Fibroblast of skin of right biceps (primary cell): Measurements from ENCODE around the gene STKLD1.
A peak's percentile ranks its signal among the peaks of the same experiment; 100 is the strongest.
"Not testable (repeated sequence)": the region's sequence is repeated elsewhere in the genome, so short reads cannot be mapped to it uniquely, and the experiment has no call there.

ENCODE experiments used
- DNase-seq: peaks from one replicate; pipeline ENCODE4 v3.0.0-alpha.2; 2013

The STKLD1 gene

DNA sequence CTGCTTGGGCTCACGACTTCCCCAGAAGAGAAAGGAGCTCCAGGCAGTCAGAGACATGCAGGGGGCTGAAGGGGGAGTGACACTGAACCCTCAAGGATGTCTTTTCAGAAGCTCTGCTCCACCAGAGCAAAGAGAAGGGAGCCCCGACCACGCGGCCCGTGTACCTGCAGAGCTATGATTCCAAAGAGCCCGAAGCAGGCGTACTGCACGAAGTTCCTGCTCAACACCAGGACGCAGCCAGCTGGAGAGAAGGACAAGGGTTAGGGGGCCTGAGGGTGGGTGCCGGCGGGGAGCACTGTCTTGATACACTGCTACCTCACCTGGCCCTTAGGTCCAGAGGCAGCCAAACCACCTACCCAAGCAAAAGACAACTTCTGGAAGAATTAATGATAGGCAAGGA, 9.7 kb upstream of the STKLD1 start:
- no peak for DNase-seq

DNA sequence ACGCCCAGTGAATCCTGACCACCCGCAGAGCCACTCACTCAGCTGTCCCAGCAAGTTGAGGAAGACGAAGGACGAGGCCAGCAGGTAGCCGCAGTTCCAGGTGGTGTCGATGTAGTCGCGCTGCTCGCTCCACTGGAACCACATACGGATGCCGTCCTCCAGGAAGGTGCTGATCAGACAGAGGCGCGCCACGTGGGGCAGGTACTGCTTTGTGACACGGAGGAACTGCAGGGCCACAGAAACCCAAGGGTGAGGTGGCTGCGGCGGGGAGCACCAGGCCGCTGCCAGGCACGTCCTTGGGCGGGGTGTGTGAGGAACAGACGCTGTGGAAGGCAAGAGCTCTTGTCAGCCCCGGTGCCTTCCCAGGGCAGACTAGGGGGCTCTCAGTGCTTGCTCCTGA, 8.9 kb upstream of the STKLD1 start:
- no peak for DNase-seq

DNA sequence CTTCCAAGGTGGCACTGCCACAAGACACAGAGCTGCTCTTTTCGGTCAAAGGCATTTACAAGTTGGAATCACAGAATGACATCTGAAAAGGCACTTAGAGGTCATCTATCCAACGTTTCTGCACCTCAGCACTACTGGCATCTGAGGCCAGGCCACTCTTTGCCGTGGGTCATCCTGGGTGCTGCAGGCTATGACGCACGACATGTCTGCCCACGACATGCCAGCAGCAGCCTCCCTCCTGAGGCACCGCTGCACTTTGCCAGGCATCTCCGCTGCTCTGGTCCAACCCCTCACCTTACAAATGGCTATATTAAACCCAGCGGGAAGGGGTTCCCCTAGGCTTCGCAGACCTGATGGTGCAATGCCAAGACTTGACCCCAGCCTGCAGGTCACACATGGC, 8.4 kb upstream of the STKLD1 start:
- no peak for DNase-seq

DNA sequence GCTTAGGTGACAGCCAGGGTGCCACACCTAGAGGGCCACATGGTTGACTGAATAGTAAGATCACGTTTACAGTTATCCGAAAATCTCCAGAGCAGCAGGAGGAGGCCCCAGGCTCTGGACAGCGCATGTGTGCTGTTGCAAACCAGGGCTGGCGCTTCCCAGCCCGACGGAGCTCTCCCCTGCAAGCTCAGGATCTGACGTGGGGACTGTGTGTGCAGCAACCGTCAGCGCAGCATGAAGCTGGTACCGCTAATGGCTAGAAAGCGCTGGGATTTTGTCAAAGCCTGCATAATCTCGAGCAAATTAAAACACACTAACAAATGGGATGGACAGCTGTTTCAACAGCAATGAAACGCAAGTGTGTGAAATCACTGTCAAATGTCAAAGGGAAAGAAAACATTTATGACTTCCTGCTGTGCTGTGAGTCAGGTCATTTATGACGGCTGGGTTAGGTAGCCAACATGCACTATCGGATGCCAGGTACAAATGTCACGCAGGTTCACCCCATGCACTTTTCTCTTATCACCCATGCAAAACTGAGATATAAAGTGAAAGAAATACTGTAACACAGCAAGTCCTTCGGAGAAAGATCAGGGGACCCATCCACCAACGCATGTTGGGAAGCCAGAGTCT, 7.8 kb upstream of the STKLD1 start:
- no peak for DNase-seq

DNA sequence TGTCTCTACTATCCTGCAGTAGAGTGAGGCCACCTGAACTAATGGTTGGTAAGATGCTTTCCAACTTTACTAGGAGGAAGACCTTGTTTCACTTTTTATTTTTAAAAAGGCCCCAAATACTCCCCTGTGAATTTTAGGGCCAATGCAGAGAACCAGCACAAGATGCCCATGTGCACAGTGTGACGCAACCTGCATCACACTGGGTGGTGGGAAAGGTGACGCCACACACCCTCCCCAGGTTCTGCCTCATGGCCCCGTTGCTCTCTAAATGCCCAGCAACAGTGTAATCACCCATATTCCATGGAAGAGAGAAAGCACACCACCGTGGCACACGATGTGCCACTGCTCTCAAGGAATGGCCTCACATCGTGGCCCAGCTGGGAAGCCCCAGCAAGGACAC, 6.7 kb upstream of the STKLD1 start:
- DNase-seq, result no peak

DNA sequence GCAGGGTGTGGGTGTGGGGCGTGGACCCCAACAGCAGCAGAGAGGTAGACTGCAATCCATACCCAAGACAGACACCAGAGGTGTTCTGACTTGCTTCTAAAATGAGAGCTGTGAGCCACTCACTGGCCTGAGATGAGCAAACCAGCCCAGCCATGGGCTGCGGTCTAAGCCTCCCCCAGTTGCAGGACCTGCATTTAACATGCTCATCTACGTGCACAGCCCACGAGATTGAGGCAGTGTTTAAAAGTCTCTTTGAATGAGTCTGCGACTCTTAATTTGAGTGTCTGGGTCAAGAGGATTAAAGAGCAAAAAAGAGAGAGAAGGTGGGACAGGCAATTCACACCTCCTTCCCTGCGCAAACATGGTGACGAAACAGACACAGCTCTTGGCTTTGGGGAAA, 6.2 kb upstream of the STKLD1 start:
- no peak for DNase-seq

DNA sequence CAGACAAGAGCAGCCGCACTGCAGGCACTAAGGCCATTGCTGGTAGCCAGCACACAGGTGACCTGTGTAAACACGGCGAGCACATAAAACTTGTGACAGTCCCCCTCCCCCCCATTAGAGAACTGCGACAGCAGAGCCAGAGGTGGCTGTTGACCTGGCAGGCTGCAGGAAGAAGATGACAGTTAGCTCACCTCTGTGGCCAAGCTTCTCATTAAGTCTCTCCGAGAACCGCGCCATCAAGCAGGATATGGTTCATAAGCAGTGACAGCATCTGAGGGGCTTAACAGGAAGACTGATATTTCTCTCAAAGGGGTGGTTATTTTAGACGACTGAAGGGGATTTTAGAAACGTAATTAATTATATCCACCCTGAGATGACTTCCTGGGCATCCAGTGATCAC, 5.5 kb upstream of the STKLD1 start:
- DNase-seq, result no peak

DNA sequence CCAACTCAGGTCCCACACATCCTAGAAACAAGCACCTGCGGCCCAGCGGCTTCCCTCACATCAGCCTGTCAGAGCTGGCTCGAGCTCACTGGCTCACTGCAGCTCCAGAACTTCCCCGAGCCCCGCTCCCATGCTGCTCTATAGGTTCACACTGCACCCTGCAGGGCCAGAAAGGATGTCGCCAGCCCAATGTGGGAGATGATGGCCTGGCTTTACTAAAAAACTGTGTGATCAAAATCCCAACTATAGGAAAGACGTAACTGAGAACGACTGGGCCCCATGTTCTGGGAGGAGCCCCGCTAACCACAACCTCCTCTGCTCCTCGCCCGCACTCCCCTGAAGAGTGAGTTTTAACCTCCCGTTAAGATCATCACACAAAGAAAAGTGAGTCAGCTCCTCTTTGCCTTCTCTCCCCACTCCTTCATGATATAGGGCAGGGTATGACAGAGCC, 4.9 kb upstream of the STKLD1 start:
- peak; percentile 42 for DNase-seq

DNA sequence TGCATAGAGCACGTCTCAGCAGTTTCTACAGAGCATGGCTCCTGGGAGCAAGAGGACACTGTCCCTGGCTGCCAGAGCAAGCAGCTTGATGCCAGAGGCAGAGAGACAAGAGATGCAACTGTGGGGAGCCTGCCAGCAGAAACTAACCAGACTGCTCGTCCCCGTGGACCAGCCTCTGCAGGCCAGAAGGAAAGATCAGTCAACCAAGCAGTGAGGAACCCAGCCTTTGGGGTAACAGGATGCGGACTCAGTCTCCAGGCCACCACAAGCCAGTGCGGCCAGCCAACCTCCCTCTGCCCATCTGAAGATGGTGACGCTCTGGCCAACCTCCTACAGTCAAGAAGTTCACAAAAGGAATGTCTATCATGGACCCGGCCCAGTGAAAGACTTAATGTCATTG, 4.0 kb upstream of the STKLD1 start:
- DNase-seq, result no peak

DNA sequence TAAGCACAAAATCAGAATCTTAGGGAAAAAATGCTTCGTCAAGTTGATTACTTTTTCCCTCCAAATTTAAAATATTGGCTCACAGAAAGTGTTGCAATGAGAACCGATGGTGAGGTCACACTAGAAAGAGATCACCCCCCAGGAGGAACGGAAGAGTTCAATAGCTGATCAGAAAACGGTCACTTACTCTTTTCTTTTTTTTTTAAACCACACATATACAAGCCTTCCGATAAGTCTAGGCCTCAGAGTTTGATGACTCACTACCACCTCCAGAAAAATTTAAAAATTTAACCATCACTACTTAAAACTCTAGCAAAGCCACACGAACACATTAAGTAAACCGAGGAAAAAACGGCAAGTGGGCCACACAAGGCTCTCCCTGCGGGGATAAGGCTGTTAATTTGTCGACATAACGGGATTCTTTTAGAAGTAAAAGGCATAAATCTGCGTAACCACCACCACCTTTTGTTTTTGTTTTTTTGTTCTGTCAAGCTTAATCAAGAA, 1.5 kb upstream of the STKLD1 start:
- peak; percentile 71 for DNase-seq

DNA sequence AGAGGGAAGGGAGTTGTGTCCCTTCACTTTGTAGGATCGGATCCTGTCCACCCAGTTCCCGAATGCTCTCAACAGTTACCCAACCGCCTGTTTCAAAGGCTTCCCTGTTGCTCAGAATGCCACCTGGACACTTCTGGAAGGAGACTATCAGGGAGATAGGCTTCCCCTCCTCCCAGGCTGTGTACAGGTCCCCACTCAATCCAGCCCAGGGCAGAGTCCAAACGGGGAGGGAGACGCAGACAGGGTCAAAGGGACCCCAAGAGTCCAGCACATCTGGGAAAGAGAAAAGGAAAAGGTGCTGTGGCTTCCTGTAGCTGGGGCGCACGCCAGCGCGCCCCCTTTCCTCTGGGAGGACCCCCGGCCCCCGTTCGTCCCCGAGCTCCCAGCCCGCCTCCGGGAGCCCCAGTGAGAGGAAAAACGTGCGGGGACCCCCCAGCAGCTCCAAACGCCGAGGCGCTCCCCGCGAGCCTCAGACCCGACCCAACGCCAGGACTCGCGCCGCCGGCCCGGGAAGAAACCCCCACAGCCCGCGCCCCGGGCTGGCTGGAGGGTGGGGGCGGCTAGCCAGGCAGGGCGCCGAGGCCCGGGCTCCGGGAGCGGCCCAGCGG, 946 bp upstream of the STKLD1 start:
- peak; percentile 47 for DNase-seq

DNA sequence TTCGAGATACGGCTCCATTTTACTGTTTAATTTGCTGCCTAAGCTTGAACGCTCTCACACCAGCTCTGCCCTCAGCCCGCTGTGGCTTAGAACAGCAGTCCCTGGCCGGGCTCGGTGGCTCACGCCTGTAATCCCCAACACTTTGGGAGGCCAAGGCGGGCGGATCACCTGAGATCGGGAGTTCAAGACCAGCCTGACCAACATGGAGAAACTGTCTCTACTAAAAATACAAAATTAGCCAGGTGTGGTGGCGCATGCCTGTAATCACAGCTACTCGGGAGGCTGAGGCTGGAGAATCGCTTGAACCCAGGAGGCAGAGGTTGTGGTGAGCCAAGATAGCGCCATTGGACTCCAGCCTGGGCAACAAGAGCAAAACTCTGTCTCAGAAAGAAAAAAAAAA, 1.1 kb downstream of the STKLD1 start:
- DNase-seq, result not testable (repeated sequence)

DNA sequence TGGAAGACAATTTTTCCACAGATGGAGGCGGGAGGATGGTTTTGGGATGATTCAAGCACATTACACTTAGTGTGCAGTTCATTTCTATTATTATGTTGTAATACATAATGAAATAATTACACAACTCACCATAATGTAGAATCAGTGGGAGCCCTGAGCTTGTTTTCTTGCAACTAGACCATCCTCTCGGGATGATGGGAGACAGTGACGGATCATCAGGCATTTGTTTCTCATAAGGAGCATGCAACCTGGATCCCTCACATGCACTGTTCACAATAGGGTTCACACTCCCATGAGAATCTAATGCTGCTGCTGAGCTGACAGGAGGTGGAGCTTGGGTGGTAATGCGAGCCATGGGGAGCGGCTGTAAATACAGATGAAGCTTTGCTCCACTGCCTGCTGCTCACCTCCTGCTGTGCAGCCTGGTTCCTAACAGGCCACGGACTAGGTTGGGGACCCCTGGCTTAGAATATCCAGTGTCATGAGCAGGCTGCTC, 1.6 kb downstream of the STKLD1 start:
- DNase-seq, result peak; percentile 72

DNA sequence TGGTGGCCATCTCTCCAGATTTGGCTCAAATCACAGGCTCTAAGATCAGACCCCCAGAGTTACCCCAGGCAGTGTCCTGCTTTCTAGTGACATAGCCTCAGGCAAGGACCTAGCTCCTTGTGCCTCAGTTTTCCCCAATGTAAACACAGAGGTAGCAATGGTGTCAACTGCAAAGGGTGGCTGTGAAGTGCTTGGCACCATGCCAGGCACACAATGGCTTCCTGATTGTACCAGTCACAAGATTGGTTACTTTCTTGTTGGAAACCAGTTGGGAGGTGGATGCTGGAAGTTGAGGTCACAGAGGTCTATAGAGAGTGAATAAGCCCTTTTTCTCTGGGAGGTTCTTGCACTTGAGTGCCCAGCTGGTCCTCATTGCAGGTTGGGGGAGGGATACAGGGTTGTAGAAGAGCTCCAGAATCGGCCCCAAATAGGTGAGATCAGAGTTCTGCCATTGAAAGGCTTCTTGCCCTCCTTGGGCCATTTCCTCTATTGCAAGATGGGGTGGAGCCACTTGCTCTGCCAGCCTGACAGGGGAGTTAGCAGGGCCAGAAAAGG, 2.3 kb downstream of the STKLD1 start:
- no peak for DNase-seq

DNA sequence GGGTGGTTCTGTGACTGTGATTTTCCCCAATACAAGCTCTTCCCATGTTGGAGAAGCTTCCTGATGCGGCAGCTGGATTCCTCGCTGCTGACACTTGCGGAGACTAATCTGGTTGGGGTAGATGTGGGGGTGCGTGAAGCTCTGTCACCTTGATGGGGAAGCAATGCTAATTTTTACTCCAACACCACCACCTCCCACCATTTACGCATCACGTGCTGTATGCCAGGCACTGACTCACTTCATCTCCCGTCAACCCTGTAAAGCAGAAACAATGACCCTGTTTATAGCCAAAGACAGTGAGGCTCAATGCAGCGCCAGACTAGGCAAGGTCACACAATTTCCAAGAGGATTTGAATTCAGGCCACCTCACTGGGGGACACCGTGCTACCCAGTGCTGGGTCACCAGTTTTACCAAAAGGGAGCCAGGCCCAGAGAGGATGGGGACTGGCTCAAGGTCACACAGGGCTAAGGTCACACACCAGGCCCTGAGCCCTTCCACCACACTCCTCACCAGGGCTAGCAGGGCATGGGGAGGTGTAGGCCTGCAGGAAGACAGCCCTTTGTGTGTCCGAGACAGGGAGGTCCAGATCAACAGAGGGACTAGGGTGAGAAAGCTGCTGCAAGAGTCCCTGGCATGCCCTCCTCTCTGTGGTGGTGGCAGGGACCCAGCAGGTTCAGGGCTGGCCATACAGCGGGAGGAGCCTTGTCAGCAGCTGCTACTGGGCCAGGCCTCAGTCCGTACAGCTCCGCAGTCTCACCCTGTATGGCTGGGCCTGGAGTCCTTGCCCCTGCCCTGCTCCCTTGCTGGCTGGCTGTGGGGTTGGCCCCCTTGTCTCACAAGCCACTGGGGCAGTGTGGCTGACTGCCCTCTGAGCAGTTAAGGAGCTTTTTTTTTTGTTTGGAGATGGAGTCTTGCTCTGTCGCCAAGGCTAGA, 3.3 kb downstream of the STKLD1 start:
- no peak for DNase-seq

DNA sequence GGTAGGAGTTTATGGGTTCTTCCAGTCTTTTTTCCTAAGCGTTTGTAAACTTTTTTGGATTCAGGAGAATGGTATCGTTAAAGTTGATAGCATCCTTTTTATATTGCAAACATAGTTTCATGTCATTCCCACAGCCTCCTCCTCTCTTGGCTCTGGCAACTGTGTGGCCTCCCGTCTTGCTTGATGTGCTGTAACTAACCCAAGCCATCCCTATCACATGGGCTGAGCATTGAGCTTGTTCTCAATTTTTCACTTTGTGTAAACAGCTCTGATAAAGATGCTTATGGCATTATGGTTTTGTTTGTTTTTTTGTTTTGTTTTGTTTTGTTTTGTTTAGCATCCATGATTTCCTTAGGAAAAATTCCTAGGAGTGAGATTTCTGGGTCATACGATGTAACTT, 4.6 kb downstream of the STKLD1 start:
- no peak for DNase-seq

DNA sequence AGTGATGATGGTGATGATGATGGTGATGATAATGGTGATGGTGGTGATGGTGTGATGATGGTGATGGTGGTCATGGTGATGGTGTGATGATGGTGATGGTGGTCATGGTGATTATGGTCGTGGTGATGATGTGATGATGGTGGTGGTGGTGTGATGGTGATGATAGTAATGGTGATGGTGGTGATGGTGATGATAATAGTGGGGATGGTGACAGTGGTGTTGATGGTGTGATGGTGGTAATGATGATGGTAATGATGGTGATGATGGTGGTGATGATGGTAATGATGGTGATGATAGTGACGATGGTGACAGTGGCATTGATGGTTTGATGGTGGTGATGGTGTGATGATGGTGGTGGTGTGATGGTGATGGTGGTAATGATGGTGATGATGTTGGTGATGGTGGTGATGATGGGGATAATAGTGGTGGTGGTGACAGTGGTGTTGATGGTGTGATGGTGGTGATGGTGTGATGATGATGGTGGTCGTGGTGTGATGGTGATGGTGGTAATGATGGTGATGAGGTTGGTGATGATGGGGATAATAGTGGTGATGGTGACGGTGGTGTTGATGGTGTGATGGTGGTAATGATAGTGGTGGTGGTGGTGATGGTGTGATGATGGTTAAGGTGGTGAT, 6.5 kb downstream of the STKLD1 start:
- DNase-seq, result no peak

DNA sequence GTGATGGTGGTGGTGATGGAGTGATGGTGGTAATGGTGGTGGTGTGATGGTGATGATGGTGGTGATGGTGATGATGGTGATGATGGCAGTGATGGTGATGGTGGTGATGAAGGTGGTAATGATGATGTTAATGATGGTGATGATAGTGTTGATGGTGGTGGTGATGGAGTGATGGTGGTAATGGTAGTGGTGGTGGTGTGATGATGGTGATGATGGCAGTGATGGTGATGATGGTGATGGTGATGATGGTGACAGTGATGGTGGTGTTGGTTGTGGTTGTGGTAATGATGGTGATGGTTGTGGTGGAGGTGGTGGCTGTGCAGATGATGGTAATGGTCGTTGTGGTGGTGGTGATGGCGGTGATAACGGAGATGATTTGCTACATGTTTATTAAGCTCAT, 7.3 kb downstream of the STKLD1 start:
- DNase-seq, result no peak

DNA sequence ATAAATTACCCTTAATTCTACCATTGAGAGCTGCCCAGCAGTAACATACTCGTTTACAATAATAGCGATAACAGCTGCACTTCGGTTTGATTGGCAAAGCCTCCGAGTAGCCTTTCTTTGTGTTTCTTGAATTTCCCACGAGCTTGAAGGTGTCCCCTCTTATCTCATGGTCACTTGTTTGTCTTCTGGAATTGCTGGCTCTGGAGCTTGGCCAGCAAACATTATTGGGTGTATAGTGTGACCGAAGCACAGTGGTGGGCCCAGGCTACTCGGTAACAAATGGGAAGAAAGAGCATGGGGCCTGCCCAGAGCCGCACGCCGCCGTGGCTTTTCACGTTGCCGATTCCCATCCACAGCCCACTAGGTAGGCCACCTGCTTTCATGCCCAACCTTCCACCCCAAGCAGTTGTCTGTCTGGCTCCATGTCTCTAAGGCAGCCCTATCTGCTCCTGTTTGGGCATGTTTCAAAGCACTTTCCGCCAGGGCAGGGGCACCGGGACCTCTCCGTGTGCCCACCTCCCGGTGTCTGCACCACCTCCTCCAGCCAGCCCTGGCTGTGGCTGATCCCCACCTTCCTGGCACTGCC, 8.7 kb downstream of the STKLD1 start:
- no peak for DNase-seq

DNA sequence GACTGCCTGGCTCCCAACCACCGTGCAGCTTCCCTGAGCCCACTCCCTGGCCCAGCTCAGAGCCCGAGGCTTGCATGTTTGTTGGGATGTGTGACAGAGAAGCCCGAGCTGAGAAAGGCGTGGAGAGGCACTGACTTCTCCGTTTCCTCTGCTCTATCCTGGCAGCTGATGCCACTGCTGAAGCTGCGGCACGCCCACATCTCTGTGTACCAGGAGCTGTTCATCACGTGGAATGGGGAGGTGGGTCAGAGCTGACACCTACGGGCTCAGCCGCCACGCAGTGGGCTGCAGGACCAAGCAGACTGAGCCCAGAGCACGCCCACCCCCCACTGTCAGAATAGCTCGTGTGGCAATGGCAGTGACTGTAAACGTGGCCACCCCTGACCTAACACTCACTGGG, 9.3 kb downstream of the STKLD1 start:
- no peak for DNase-seq

DNA sequence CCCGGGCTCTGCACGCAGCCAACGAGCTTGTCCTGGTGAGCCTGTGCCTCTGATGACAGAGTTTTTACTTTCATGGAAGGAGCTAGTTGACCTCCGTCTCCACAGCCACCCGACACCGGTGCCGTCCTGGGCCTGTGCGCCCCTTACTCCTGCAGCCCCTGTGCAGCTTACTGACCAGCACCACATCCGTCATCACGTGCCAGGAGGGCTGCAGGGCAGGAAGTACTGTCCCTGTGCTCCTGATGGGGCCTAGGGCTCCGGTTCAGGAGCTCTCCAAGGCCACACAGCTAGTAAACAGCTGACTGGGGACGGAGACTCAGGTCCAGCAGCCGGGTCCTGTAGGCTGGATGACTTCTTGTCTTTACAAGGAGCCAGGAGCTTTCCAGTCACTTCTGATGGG, 10.2 kb downstream of the STKLD1 start:
- DNase-seq, result no peak

DNA sequence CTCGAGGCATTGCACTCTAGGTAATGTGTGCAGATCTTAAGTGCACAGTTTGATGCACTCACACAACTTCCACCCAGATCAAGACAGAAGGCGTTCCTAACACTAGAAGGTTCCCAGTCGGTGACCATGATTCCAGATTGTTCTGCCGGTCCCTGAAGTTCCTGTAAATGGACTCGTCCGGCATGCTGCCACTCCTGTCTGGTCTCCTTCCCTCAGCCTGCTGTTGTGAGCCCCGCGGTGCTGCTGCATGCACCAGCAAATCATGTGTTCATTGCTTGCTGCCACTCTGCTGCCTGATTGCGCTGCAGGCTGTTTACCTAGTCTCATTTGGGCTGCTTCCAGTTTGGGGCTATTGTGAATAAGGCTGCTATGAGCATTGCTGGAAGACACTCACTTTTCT, 11.5 kb downstream of the STKLD1 start:
- DNase-seq, result no peak
